ENCODE data around the gene ELMO1. TPM values are rescaled to one million over a fixed set of nuclear protein-coding genes. Genes with fewer than 3 reads are reported as not detected.

The ELMO1 gene
- polyA plus RNA-seq, 1 donor (not counting 4 experiments of a cell fraction or from before 2014, with no cell fraction given) = not detected

DNA sequence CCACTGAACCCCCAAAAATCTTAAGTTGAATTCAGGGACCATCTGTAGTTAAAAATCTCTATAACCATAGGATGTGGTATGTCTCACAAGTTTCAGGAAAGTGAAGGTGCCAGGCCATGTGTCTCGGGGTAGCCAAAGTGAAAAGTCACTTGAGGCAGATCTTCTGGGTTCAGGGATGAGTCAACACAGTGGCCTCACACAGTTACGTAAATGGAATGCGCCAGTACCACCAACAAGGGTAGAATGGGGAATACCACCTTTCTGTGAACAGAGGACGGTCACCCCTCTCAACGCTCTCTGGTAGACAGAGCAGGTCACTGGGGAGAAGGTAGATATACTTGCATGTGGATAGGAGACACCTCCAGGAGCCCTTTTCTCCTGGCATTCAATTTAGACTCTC is 71.4 kb downstream of the ELMO1 start:
- H3K27me3 ChIP-seq (ENCODE audit: control insufficient read depth, extremely low read depth, insufficient read depth, low read length) = no peaks in the 10 kb centered on the region
- DNase-seq (ENCODE audit: low read depth, low spot score) (no peak), FAIRE-seq (no peak)
- H3K79me2 ChIP-seq (ENCODE audit: control insufficient read depth, insufficient read depth, low read length) = no peaks in the 10 kb centered on the region
- H3K4me1 ChIP-seq (ENCODE audit: control insufficient read depth, extremely low read depth, insufficient read depth, low read length) = no peaks in the 10 kb centered on the region
- no peaks in the 10 kb centered on the region for H3K9me1 ChIP-seq (ENCODE audit: control insufficient read depth, extremely low read depth, insufficient read depth, low read length)
- no peak overlapping the region for H3K4me2 ChIP-seq (ENCODE audit: control insufficient read depth, extremely low read depth, insufficient read depth, low read depth, low read length)
- no peaks in the 10 kb centered on the region for H3K36me3 ChIP-seq (ENCODE audit: control insufficient read depth in 2 of 2, extremely low read depth in 1 of 2, insufficient read depth in 2 of 2, low read length in 2 of 2)
- H3K4me3 ChIP-seq (ENCODE audit: control insufficient read depth in 2 of 3, extremely low read depth in 1 of 3, insufficient read depth in 2 of 3, low read depth in 1 of 3, low read length in 3 of 3) = no peak overlapping the region
- no peaks in the 10 kb centered on the region for H4K20me1 ChIP-seq (ENCODE audit: control insufficient read depth, extremely low read depth, insufficient read depth, low read length)
- H3K27ac ChIP-seq (ENCODE audit: control insufficient read depth, insufficient read depth, low read length) = no peak overlapping the region
- H2AFZ ChIP-seq (ENCODE audit: control insufficient read depth, low read length) = no peak overlapping the region
- H3K9ac ChIP-seq (ENCODE audit: control insufficient read depth, extremely low read depth, insufficient read depth, low read length) = no peak overlapping the region
- no peak for TF ChIP-seq EZH2 (IDR thresholded peaks at IDR 0.05; ENCODE audit: low read length)
- TF ChIP-seq, protein P1, sequence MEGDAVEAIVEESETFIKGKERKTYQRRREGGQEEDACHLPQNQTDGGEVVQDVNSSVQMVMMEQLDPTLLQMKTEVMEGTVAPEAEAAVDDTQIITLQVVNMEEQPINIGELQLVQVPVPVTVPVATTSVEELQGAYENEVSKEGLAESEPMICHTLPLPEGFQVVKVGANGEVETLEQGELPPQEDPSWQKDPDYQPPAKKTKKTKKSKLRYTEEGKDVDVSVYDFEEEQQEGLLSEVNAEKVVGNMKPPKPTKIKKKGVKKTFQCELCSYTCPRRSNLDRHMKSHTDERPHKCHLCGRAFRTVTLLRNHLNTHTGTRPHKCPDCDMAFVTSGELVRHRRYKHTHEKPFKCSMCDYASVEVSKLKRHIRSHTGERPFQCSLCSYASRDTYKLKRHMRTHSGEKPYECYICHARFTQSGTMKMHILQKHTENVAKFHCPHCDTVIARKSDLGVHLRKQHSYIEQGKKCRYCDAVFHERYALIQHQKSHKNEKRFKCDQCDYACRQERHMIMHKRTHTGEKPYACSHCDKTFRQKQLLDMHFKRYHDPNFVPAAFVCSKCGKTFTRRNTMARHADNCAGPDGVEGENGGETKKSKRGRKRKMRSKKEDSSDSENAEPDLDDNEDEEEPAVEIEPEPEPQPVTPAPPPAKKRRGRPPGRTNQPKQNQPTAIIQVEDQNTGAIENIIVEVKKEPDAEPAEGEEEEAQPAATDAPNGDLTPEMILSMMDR (optimal IDR thresholded peaks at IDR 0.05 in 1 of 3, IDR thresholded peaks at IDR 0.05 in 1 of 3, conservative IDR thresholded peaks at IDR 0.05 in 1 of 3; ENCODE audit: extremely low read depth in 1 of 3, insufficient read depth in 2 of 3, low read length in 3 of 3) = no peak
- dilution Hi-C loops (cut with MboI; ENCODE audit: extremely low pct_ligation_motif_present, low sequenced_read_pairs) = no loop called here
- H3K9me3 ChIP-seq (ENCODE audit: control insufficient read depth, low read depth, low read length) = no peaks in the 10 kb centered on the region

- no peaks in the 10 kb centered on the region for H3K9me1 ChIP-seq (ENCODE audit: control insufficient read depth, extremely low read depth, insufficient read depth, low read length)
- FAIRE-seq (no peak), DNase-seq (ENCODE audit: low read depth, low spot score) (no peak)
- no peak for TF ChIP-seq EZH2 (IDR thresholded peaks at IDR 0.05; ENCODE audit: low read length)
- TF ChIP-seq, protein P1 (optimal IDR thresholded peaks at IDR 0.05 in 1 of 3, IDR thresholded peaks at IDR 0.05 in 1 of 3, conservative IDR thresholded peaks at IDR 0.05 in 1 of 3; ENCODE audit: extremely low read depth in 1 of 3, insufficient read depth in 2 of 3, low read length in 3 of 3) = no peak
- dilution Hi-C loops (cut with MboI; ENCODE audit: extremely low pct_ligation_motif_present, low sequenced_read_pairs) = no loop called here
- H3K4me2 ChIP-seq (ENCODE audit: control insufficient read depth, extremely low read depth, insufficient read depth, low read depth, low read length) = no peak overlapping the region
- H4K20me1 ChIP-seq (ENCODE audit: control insufficient read depth, extremely low read depth, insufficient read depth, low read length) = no peaks in the 10 kb centered on the region
- no peaks in the 10 kb centered on the region for H3K4me1 ChIP-seq (ENCODE audit: control insufficient read depth, extremely low read depth, insufficient read depth, low read length)
- no peaks in the 10 kb centered on the region for H3K36me3 ChIP-seq (ENCODE audit: control insufficient read depth in 2 of 2, extremely low read depth in 1 of 2, insufficient read depth in 2 of 2, low read length in 2 of 2)
- H2AFZ ChIP-seq (ENCODE audit: control insufficient read depth, low read length) = no peak overlapping the region
- H3K27me3 ChIP-seq (ENCODE audit: control insufficient read depth, extremely low read depth, insufficient read depth, low read length) = no peaks in the 10 kb centered on the region
- no peak overlapping the region for H3K9ac ChIP-seq (ENCODE audit: control insufficient read depth, extremely low read depth, insufficient read depth, low read length)
- H3K27ac ChIP-seq (ENCODE audit: control insufficient read depth, insufficient read depth, low read length) = no peak overlapping the region
- no peak overlapping the region for H3K4me3 ChIP-seq (ENCODE audit: control insufficient read depth in 2 of 3, extremely low read depth in 1 of 3, insufficient read depth in 2 of 3, low read depth in 1 of 3, low read length in 3 of 3)
- no peaks in the 10 kb centered on the region for H3K9me3 ChIP-seq (ENCODE audit: control insufficient read depth, low read depth, low read length)
- no peaks in the 10 kb centered on the region for H3K79me2 ChIP-seq (ENCODE audit: control insufficient read depth, insufficient read depth, low read length)
Observed at GRCh38 chr7:37376386-37376785, 72.3 kb downstream of the ELMO1 start.

All from keratinocyte (primary cell).